ENCODE data around the gene CCDC70. TPM values are rescaled to one million over a fixed set of nuclear protein-coding genes. Genes with fewer than 3 reads are reported as not detected.

The CCDC70 gene
- total RNA-seq, 1 donor from 2014 or later, result not detected

GRCh38 chr13:51910508-51910907 lies 48.7 kb downstream of the CCDC70 start:
- H3K4me2 ChIP-seq (ENCODE audit: low read length), result no peak overlapping the region
- FAIRE-seq (no peak), DNase-seq (ENCODE audit: low read depth) (no peak)
- no peak overlapping the region for H3K27ac ChIP-seq (ENCODE audit: low read depth, low read length)
- peaks cover 4% of the 10 kb centered on the region for H3K9me3 Mint-ChIP-seq (ENCODE audit: unreplicated experiment)
- H3K36me3 ChIP-seq (ENCODE audit: insufficient read depth, low read length), result no peaks in the 10 kb centered on the region
- H3K27me3 Mint-ChIP-seq (ENCODE audit: low read depth, unreplicated experiment), result peaks cover 11% of the 10 kb centered on the region
- H3K4me1 Mint-ChIP-seq (ENCODE audit: low read depth, unreplicated experiment), result no peaks in the 10 kb centered on the region
- H3K9ac ChIP-seq (ENCODE audit: low read length), result no peak overlapping the region
- H3K36me3 Mint-ChIP-seq (ENCODE audit: low read depth, unreplicated experiment), result no peaks in the 10 kb centered on the region
- H3K27me3 ChIP-seq (ENCODE audit: insufficient read depth, low read length), result peaks cover 4% of the 10 kb centered on the region
- H3K4me3 Mint-ChIP-seq (ENCODE audit: unreplicated experiment), result no peak overlapping the region
- no peaks in the 10 kb centered on the region for H4K20me1 ChIP-seq (ENCODE audit: insufficient read depth, low read length)
- no peak overlapping the region for H3K4me3 ChIP-seq (ENCODE audit: insufficient read depth, low read depth, low read length)
- TF ChIP-seq CTCF (IDR thresholded peaks at IDR 0.05; ENCODE audit: insufficient read depth, low read depth, low read length) (no peak), EZH2 (IDR thresholded peaks at IDR 0.05; ENCODE audit: insufficient read depth, low read length) (no peak)
- no peaks in the 10 kb centered on the region for H3K9me3 ChIP-seq (ENCODE audit: insufficient read depth, low read depth, low read length)
- H3K4me1 ChIP-seq (ENCODE audit: insufficient read depth, low read length), result no peaks in the 10 kb centered on the region
- H3K79me2 ChIP-seq (ENCODE audit: insufficient read depth, low read length), result no peaks in the 10 kb centered on the region
- H2AFZ ChIP-seq (ENCODE audit: low read depth, low read length), result no peak overlapping the region
- H3K27ac Mint-ChIP-seq (ENCODE audit: unreplicated experiment), result no peak overlapping the region

- peak; percentile 3 for DNase-seq (ENCODE audit: low read depth)
- Mint-ChIP-seq H3K9me3 (ENCODE audit: unreplicated experiment) (peaks cover 4% of the 10 kb centered on the region), H3K36me3 (ENCODE audit: low read depth, unreplicated experiment) (no peaks in the 10 kb centered on the region), H3K27me3 (ENCODE audit: low read depth, unreplicated experiment) (peaks cover 11% of the 10 kb centered on the region), H3K4me3 (ENCODE audit: unreplicated experiment) (no peak overlapping the region), H3K4me1 (ENCODE audit: low read depth, unreplicated experiment) (no peaks in the 10 kb centered on the region), H3K27ac (ENCODE audit: unreplicated experiment) (no peak overlapping the region)
- Histone ChIP-seq H3K79me2 (ENCODE audit: insufficient read depth, low read length) (no peaks in the 10 kb centered on the region), H3K4me1 (ENCODE audit: insufficient read depth, low read length) (no peaks in the 10 kb centered on the region), H3K9me3 (ENCODE audit: insufficient read depth, low read depth, low read length) (no peaks in the 10 kb centered on the region), H3K36me3 (ENCODE audit: insufficient read depth, low read length) (no peaks in the 10 kb centered on the region), H2AFZ (ENCODE audit: low read depth, low read length) (no peak overlapping the region), H3K9ac (ENCODE audit: low read length) (no peak overlapping the region), H3K27ac (ENCODE audit: low read depth, low read length) (no peak overlapping the region), H3K4me2 (ENCODE audit: low read length) (no peak overlapping the region), H3K27me3 (ENCODE audit: insufficient read depth, low read length) (peaks cover 4% of the 10 kb centered on the region), H4K20me1 (ENCODE audit: insufficient read depth, low read length) (no peaks in the 10 kb centered on the region), H3K4me3 (ENCODE audit: insufficient read depth, low read depth, low read length) (no peak overlapping the region)
- FAIRE-seq, result no peak
- no peak for TF ChIP-seq EZH2 (IDR thresholded peaks at IDR 0.05; ENCODE audit: insufficient read depth, low read length)
- no peak for TF ChIP-seq CTCF (IDR thresholded peaks at IDR 0.05; ENCODE audit: insufficient read depth, low read depth, low read length)
Measured at GRCh38 chr13:51912091-51912490, 50.3 kb downstream of the CCDC70 start.

- no peaks in the 10 kb centered on the region for H3K36me3 Mint-ChIP-seq (ENCODE audit: low read depth, unreplicated experiment)
- H3K79me2 ChIP-seq (ENCODE audit: insufficient read depth, low read length), result no peaks in the 10 kb centered on the region
- H3K4me1 Mint-ChIP-seq (ENCODE audit: low read depth, unreplicated experiment), result no peaks in the 10 kb centered on the region
- no peak overlapping the region for H3K4me3 Mint-ChIP-seq (ENCODE audit: unreplicated experiment)
- H3K27me3 ChIP-seq (ENCODE audit: insufficient read depth, low read length), result peaks cover 4% of the 10 kb centered on the region
- no peaks in the 10 kb centered on the region for H3K9me3 ChIP-seq (ENCODE audit: insufficient read depth, low read depth, low read length)
- no peaks in the 10 kb centered on the region for H3K4me1 ChIP-seq (ENCODE audit: insufficient read depth, low read length)
- peaks cover 2% of the 10 kb centered on the region for H3K9me3 Mint-ChIP-seq (ENCODE audit: unreplicated experiment)
- H3K9ac ChIP-seq (ENCODE audit: low read length), result no peak overlapping the region
- no peak overlapping the region for H3K4me2 ChIP-seq (ENCODE audit: low read length)
- no peak for TF ChIP-seq CTCF (IDR thresholded peaks at IDR 0.05; ENCODE audit: insufficient read depth, low read depth, low read length)
- no peak for TF ChIP-seq EZH2 (IDR thresholded peaks at IDR 0.05; ENCODE audit: insufficient read depth, low read length)
- H3K27me3 Mint-ChIP-seq (ENCODE audit: low read depth, unreplicated experiment), result peaks cover 11% of the 10 kb centered on the region
- FAIRE-seq, result no peak
- no peak overlapping the region for H3K4me3 ChIP-seq (ENCODE audit: insufficient read depth, low read depth, low read length)
- no peaks in the 10 kb centered on the region for H3K36me3 ChIP-seq (ENCODE audit: insufficient read depth, low read length)
- no peak overlapping the region for H2AFZ ChIP-seq (ENCODE audit: low read depth, low read length)
- H3K27ac ChIP-seq (ENCODE audit: low read depth, low read length), result no peak overlapping the region
- no peaks in the 10 kb centered on the region for H4K20me1 ChIP-seq (ENCODE audit: insufficient read depth, low read length)
- DNase-seq (ENCODE audit: low read depth), result no peak
- no peak overlapping the region for H3K27ac Mint-ChIP-seq (ENCODE audit: unreplicated experiment)
Measured at GRCh38 chr13:51912511-51913225, 50.9 kb downstream of the CCDC70 start.

Data from astrocyte (in vitro differentiated cells and primary cell).